ENCODE measurements around the gene MGAT5. TPM values are rescaled to one million over a fixed set of nuclear protein-coding genes. Genes with fewer than 3 reads are reported as not detected.

MGAT5 gene
- polyA plus RNA-seq, 1 donor = 19.0 TPM

- Histone ChIP-seq H3K9me3 (ENCODE audit: control insufficient read depth, low read depth, low read length) (no peaks in the 10 kb centered on the region), H3K27ac (ENCODE audit: low read length) (no peak overlapping the region), H3K36me3 (ENCODE audit: control insufficient read depth, insufficient read depth, low read length) (peaks cover 25% of the 10 kb centered on the region), H3K4me1 (ENCODE audit: control insufficient read depth, insufficient read depth, low read length) (peaks cover 3% of the 10 kb centered on the region), H3K4me3 (ENCODE audit: low read length) (no peak overlapping the region), H3K27me3 (ENCODE audit: control insufficient read depth, insufficient read depth, low read length) (no peaks in the 10 kb centered on the region)
- no CpG with 5 or more reads among the region's 7 CpGs for WGBS (ENCODE audit: insufficient coverage, low lambda C conversion rate)
- DNase-seq = no peak
Measured at GRCh38 chr2:134436706-134437105, 182.8 kb downstream of the MGAT5 start.

- no CpG with 5 or more reads among the region's 3 CpGs for WGBS (ENCODE audit: insufficient coverage, low lambda C conversion rate)
- Histone ChIP-seq H3K4me3 (ENCODE audit: low read length) (no peak overlapping the region), H3K27ac (ENCODE audit: low read length) (no peak overlapping the region), H3K36me3 (ENCODE audit: control insufficient read depth, insufficient read depth, low read length) (peaks cover 34% of the 10 kb centered on the region), H3K27me3 (ENCODE audit: control insufficient read depth, insufficient read depth, low read length) (no peaks in the 10 kb centered on the region), H3K4me1 (ENCODE audit: control insufficient read depth, insufficient read depth, low read length) (no peaks in the 10 kb centered on the region), H3K9me3 (ENCODE audit: control insufficient read depth, low read depth, low read length) (no peaks in the 10 kb centered on the region)
- DNase-seq = no peak
Measured at GRCh38 chr2:134438371-134438770, 184.5 kb downstream of the MGAT5 start.

GRCh38 chr2:134440336-134440909 lies 186.6 kb downstream of the MGAT5 start:
- H3K4me3 ChIP-seq (ENCODE audit: low read length) = no peak overlapping the region

GRCh38 chr2:134441153-134441863 lies 187.4 kb downstream of the MGAT5 start:
- Histone ChIP-seq H3K9me3 (ENCODE audit: control insufficient read depth, low read depth, low read length) (no peaks in the 10 kb centered on the region), H3K27ac (ENCODE audit: low read length) (no peak overlapping the region), H3K27me3 (ENCODE audit: control insufficient read depth, insufficient read depth, low read length) (no peaks in the 10 kb centered on the region), H3K36me3 (ENCODE audit: control insufficient read depth, insufficient read depth, low read length) (peaks cover 29% of the 10 kb centered on the region), H3K4me3 (ENCODE audit: low read length) (no peak overlapping the region), H3K4me1 (ENCODE audit: control insufficient read depth, insufficient read depth, low read length) (peaks cover 7% of the 10 kb centered on the region)
- no CpG with 5 or more reads among the region's 11 CpGs for WGBS (ENCODE audit: insufficient coverage, low lambda C conversion rate)
- no peak for DNase-seq

More at GRCh38 chr2:134440336-134440909, 186.6 kb downstream of the MGAT5 start:
- peaks cover 29% of the 10 kb centered on the region for H3K36me3 ChIP-seq (ENCODE audit: control insufficient read depth, insufficient read depth, low read length)
- H3K27ac ChIP-seq (ENCODE audit: low read length) = no peak overlapping the region
- H3K27me3 ChIP-seq (ENCODE audit: control insufficient read depth, insufficient read depth, low read length) = no peaks in the 10 kb centered on the region
- peaks cover 7% of the 10 kb centered on the region for H3K4me1 ChIP-seq (ENCODE audit: control insufficient read depth, insufficient read depth, low read length)
- 100% methylated on average over 4 of the region's 16 CpGs for WGBS (ENCODE audit: insufficient coverage, low lambda C conversion rate)
- no peaks in the 10 kb centered on the region for H3K9me3 ChIP-seq (ENCODE audit: control insufficient read depth, low read depth, low read length)
- DNase-seq = no peak

- no peak overlapping the region for H3K4me3 ChIP-seq (ENCODE audit: low read length)
- peaks cover 32% of the 10 kb centered on the region for H3K36me3 ChIP-seq (ENCODE audit: control insufficient read depth, insufficient read depth, low read length)
- no peak for DNase-seq
- WGBS (ENCODE audit: insufficient coverage, low lambda C conversion rate) = no CpG with 5 or more reads among the region's 11 CpGs
- peaks cover 7% of the 10 kb centered on the region for H3K4me1 ChIP-seq (ENCODE audit: control insufficient read depth, insufficient read depth, low read length)
- no peak overlapping the region for H3K27ac ChIP-seq (ENCODE audit: low read length)
- H3K27me3 ChIP-seq (ENCODE audit: control insufficient read depth, insufficient read depth, low read length) = no peaks in the 10 kb centered on the region
- H3K9me3 ChIP-seq (ENCODE audit: control insufficient read depth, low read depth, low read length) = no peaks in the 10 kb centered on the region
Measured at GRCh38 chr2:134443814-134444480, 190.1 kb downstream of the MGAT5 start.

GRCh38 chr2:134445116-134445515 lies 191.2 kb downstream of the MGAT5 start:
- peaks cover 7% of the 10 kb centered on the region for H3K4me1 ChIP-seq (ENCODE audit: control insufficient read depth, insufficient read depth, low read length)
- no peak overlapping the region for H3K4me3 ChIP-seq (ENCODE audit: low read length)
- peaks cover 39% of the 10 kb centered on the region for H3K36me3 ChIP-seq (ENCODE audit: control insufficient read depth, insufficient read depth, low read length)
- WGBS (ENCODE audit: insufficient coverage, low lambda C conversion rate) = no CpG with 5 or more reads among the region's 4 CpGs
- H3K9me3 ChIP-seq (ENCODE audit: control insufficient read depth, low read depth, low read length) = no peaks in the 10 kb centered on the region
- no peak for DNase-seq
- H3K27me3 ChIP-seq (ENCODE audit: control insufficient read depth, insufficient read depth, low read length) = no peaks in the 10 kb centered on the region
- H3K27ac ChIP-seq (ENCODE audit: low read length) = no peak overlapping the region

GRCh38 chr2:134445985-134446382 lies 192.1 kb downstream of the MGAT5 start:
- Histone ChIP-seq H3K9me3 (ENCODE audit: control insufficient read depth, low read depth, low read length) (no peaks in the 10 kb centered on the region), H3K4me3 (ENCODE audit: low read length) (no peak overlapping the region), H3K27me3 (ENCODE audit: control insufficient read depth, insufficient read depth, low read length) (no peaks in the 10 kb centered on the region), H3K36me3 (ENCODE audit: control insufficient read depth, insufficient read depth, low read length) (peaks cover 41% of the 10 kb centered on the region), H3K4me1 (ENCODE audit: control insufficient read depth, insufficient read depth, low read length) (peaks cover 7% of the 10 kb centered on the region), H3K27ac (ENCODE audit: low read length) (no peak overlapping the region)
- no CpG with 5 or more reads among the region's 11 CpGs for WGBS (ENCODE audit: insufficient coverage, low lambda C conversion rate)
- no peak for DNase-seq

GRCh38 chr2:134446383-134447017 lies 192.6 kb downstream of the MGAT5 start:
- DNase-seq = no peak
- H3K36me3 ChIP-seq (ENCODE audit: control insufficient read depth, insufficient read depth, low read length) = peaks cover 37% of the 10 kb centered on the region
- no CpG with 5 or more reads among the region's 8 CpGs for WGBS (ENCODE audit: insufficient coverage, low lambda C conversion rate)
- H3K27ac ChIP-seq (ENCODE audit: low read length) = no peak overlapping the region
- H3K27me3 ChIP-seq (ENCODE audit: control insufficient read depth, insufficient read depth, low read length) = no peaks in the 10 kb centered on the region
- peaks cover 7% of the 10 kb centered on the region for H3K4me1 ChIP-seq (ENCODE audit: control insufficient read depth, insufficient read depth, low read length)
- no peak overlapping the region for H3K4me3 ChIP-seq (ENCODE audit: low read length)
- no peaks in the 10 kb centered on the region for H3K9me3 ChIP-seq (ENCODE audit: control insufficient read depth, low read depth, low read length)

- Histone ChIP-seq H3K4me1 (ENCODE audit: control insufficient read depth, insufficient read depth, low read length) (peaks cover 7% of the 10 kb centered on the region), H3K4me3 (ENCODE audit: low read length) (no peak overlapping the region), H3K36me3 (ENCODE audit: control insufficient read depth, insufficient read depth, low read length) (peaks cover 31% of the 10 kb centered on the region), H3K27me3 (ENCODE audit: control insufficient read depth, insufficient read depth, low read length) (no peaks in the 10 kb centered on the region), H3K27ac (ENCODE audit: low read length) (no peak overlapping the region), H3K9me3 (ENCODE audit: control insufficient read depth, low read depth, low read length) (no peaks in the 10 kb centered on the region)
- DNase-seq = no peak
- WGBS (ENCODE audit: insufficient coverage, low lambda C conversion rate) = no CpG with 5 or more reads among the region's 4 CpGs
Measured at GRCh38 chr2:134447669-134448068, 193.8 kb downstream of the MGAT5 start.

- peaks cover 7% of the 10 kb centered on the region for H3K4me1 ChIP-seq (ENCODE audit: control insufficient read depth, insufficient read depth, low read length)
- DNase-seq = no peak
- H3K4me3 ChIP-seq (ENCODE audit: low read length) = no peak overlapping the region
- H3K27ac ChIP-seq (ENCODE audit: low read length) = no peak overlapping the region
- H3K9me3 ChIP-seq (ENCODE audit: control insufficient read depth, low read depth, low read length) = no peaks in the 10 kb centered on the region
- no CpG with 5 or more reads among the region's 6 CpGs for whole genome bisulfite sequencing (ENCODE audit: insufficient coverage, low lambda C conversion rate)
- H3K27me3 ChIP-seq (ENCODE audit: control insufficient read depth, insufficient read depth, low read length) = no peaks in the 10 kb centered on the region
- H3K36me3 ChIP-seq (ENCODE audit: control insufficient read depth, insufficient read depth, low read length) = peaks cover 25% of the 10 kb centered on the region
Measured at GRCh38 chr2:134448650-134449049, 194.8 kb downstream of the MGAT5 start.
